Activated T-helper 2 cell treated with anti-CD3 and anti-CD28 coated beads, Interferon-gamma antibody, Interleukin-2, Interleukin-4, amounts not matched to agents 10 μg/mL and 5 μg/mL and 100 μg/mL, durations not matched to agents 14 hours and 24 hours and 36 hours (primary cell): ENCODE results near the gene ASS1. TPM values are rescaled to one million over a fixed set of nuclear protein-coding genes. Genes with fewer than 3 reads are reported as not detected.
"Not testable (repeated sequence)": the region's sequence is repeated elsewhere in the genome, so short reads cannot be mapped to it uniquely, and the experiment has no call there.

ENCODE experiments used
- DNase-seq: peaks from one replicate; pipeline ENCODE4 v3.0.0; 2021; ENCODE audit warnings: low spot score
- H3K27ac Mint-ChIP-seq: one replicate; pipeline ENCODE4 v1.8.0; 2021; ENCODE audit warnings: mixed read lengths
- H3K27me3 Mint-ChIP-seq: one replicate; pipeline ENCODE4 v1.8.0; 2021; ENCODE audit warnings: low read depth, mixed read lengths
- H3K36me3 Mint-ChIP-seq: one replicate; pipeline ENCODE4 v1.8.0; 2021; ENCODE audit warnings: low read depth, mixed read lengths
- H3K4me1 Mint-ChIP-seq: one replicate; pipeline ENCODE4 v1.8.0; 2021; ENCODE audit warnings: low read depth, mixed read lengths
- H3K4me3 Mint-ChIP-seq: one replicate; pipeline ENCODE4 v1.8.0; 2021; ENCODE audit warnings: low read depth, mild to moderate bottlenecking, moderate library complexity, mixed read lengths
- H3K9me3 Mint-ChIP-seq: one replicate; pipeline ENCODE4 v1.8.0; 2021; ENCODE audit warnings: mixed read lengths
- intact Hi-C: fragments of 100-400 bp; cut with micrococcal nuclease; formaldehyde crosslinking; loops from one replicate; pipeline ENCODE4 v1.15.1; 2023
- total RNA-seq: library from RNA; stranded (reverse); gene quantifications from 2 replicates; pipeline ENCODE4 v1.2.3, GENCODE V29; 2022

The ASS1 gene
- total RNA-seq, 1 donor from 2014 or later: 3.2 TPM

DNA sequence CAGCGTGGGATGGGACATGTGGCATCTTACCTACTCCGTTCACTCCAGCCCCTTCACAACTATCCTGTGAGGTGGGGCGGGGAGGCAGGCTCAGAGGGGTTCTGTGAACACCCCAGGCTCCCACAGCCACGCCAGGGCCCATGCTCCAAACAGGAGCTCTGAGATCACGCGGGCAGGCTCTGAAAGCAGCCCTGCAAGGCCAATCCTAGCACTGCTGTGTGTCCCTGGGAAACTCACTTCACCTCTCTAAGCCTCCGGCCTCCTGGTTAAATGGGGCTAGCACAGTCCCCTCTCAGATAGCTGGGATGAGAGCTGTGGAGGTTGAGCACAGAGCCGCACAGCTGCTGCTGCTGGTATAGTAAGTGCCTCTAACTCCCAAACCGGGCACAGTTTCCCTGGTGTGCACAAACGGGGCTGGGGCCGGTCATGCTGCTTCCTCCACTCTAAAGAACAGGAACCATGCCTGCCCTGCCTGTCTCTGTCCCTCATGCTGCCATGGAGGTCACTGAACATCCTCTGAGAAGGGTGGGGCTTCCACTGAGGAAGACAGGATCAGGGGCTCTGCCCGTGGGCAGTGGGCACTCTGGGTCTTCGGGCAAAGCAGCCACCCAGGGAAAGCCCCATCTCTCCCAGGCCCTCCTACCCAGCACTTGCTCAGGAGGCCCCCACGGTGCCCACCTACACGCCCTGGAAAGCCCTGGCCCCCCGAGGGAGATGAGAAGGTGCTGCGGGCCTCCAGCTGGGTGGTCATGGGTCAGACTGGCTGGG lies 13.0 kb upstream of the ASS1 start:
- Mint-ChIP-seq H3K4me3 (no peak overlapping the region), H3K27ac (no peak overlapping the region), H3K4me1 (no peaks in the 10 kb centered on the region), H3K36me3 (no peaks in the 10 kb centered on the region), H3K27me3 (peaks cover 30% of the 10 kb centered on the region), H3K9me3 (no peaks in the 10 kb centered on the region)
- DNase-seq: no peak
- intact Hi-C loops: no loop called here

DNA sequence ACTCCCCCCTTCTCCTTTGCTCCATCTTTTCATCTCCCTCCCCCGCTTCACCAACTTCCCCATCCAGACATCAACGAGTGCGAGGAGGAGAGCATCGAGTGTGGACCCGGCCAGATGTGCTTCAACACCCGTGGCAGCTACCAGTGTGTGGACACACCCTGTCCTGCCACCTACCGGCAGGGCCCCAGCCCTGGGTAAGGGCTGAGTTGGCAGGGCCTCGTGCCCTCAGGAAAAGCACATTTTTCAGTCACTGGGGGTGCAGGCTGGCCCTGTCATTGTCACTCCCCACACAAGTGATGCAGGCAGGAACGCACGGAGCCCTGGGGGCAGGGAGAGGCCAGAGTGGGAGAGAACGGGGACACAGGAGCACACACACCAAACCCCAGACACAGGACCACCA lies 12.4 kb upstream of the ASS1 start:
- no peak overlapping the region for H3K4me3 Mint-ChIP-seq

GRCh38 chr9:130432796-130433167 lies 12.0 kb upstream of the ASS1 start:
- no peak overlapping the region for H3K4me3 Mint-ChIP-seq

More for the DNA sequence above, 12.4 kb upstream of the ASS1 start:
- Mint-ChIP-seq H3K4me1 (no peaks in the 10 kb centered on the region), H3K27ac (no peak overlapping the region), H3K9me3 (no peaks in the 10 kb centered on the region), H3K36me3 (no peaks in the 10 kb centered on the region), H3K27me3 (peaks cover 32% of the 10 kb centered on the region)
- no peak for DNase-seq
- intact Hi-C loops: no loop called here

DNA sequence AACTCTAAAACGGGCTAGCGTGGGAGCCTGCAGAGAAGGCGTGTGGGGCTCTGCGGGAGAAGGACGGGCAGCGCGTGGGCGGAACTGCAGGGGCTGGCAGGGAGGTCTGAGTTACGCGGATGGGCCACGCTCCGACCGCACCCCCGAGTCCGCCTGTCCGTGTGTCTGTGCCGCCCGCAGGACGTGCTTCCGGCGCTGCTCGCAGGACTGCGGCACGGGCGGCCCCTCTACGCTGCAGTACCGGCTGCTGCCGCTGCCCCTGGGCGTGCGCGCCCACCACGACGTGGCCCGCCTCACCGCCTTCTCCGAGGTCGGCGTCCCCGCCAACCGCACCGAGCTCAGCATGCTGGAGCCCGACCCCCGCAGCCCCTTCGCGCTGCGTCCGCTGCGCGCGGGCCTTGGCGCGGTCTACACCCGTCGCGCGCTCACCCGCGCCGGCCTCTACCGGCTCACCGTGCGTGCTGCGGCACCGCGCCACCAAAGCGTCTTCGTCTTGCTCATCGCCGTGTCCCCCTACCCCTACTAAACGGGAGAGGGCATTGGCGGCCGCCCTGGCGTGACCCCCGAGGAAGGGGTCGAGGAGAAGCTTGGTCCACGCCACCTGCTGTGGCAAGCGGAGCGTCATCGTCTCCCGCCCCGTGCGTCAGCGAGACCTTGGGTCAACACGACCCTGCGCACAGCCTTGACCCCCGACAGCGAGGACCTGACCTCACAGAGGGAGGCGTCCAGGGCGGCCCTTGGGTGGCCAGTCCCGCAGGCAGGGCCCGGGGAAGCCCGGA lies 11.4 kb upstream of the ASS1 start:
- Mint-ChIP-seq H3K36me3 (no peaks in the 10 kb centered on the region), H3K27me3 (peaks cover 32% of the 10 kb centered on the region), H3K9me3 (no peaks in the 10 kb centered on the region), H3K4me1 (no peaks in the 10 kb centered on the region), H3K4me3 (no peak overlapping the region), H3K27ac (no peak overlapping the region)
- intact Hi-C loops: no loop called here
- DNase-seq: peak; percentile 17

More at GRCh38 chr9:130432796-130433167, 12.0 kb upstream of the ASS1 start:
- Mint-ChIP-seq H3K9me3 (no peaks in the 10 kb centered on the region), H3K36me3 (no peaks in the 10 kb centered on the region), H3K4me1 (no peaks in the 10 kb centered on the region), H3K27ac (no peak overlapping the region), H3K27me3 (peaks cover 32% of the 10 kb centered on the region)
- DNase-seq: no peak
- intact Hi-C loops: no loop called here

DNA sequence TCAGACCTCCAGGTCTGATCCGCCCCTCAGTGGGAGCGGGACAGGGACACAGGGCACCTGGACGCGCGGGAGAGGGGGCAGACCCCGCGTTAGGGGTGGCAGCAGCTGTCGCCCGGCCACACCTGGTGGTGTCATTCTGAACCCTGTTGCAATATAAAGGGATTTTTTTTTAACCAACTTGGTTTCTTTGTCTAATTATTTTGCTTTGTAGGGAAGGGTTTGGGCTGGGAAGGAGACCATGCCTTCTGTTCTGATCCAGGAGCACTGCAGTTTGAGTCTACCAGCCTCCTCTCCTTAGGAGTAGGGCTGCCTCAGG lies 10.9 kb upstream of the ASS1 start:
- H3K4me1 Mint-ChIP-seq: no peaks in the 10 kb centered on the region
- H3K27ac Mint-ChIP-seq: no peak overlapping the region
- H3K27me3 Mint-ChIP-seq: peaks cover 32% of the 10 kb centered on the region
- no peaks in the 10 kb centered on the region for H3K36me3 Mint-ChIP-seq
- intact Hi-C loops: no loop called here
- H3K9me3 Mint-ChIP-seq: no peaks in the 10 kb centered on the region
- DNase-seq: no peak
- no peak overlapping the region for H3K4me3 Mint-ChIP-seq

- H3K4me3 Mint-ChIP-seq, H3K27ac Mint-ChIP-seq, H3K9me3 Mint-ChIP-seq, H3K36me3 Mint-ChIP-seq, intact Hi-C loops, H3K4me1 Mint-ChIP-seq, DNase-seq: not testable (repeated sequence)
- peaks cover 34% of the 10 kb centered on the region for H3K27me3 Mint-ChIP-seq
These were observed 10.1 kb upstream of the ASS1 start for GRCh38 chr9:130434656-130435055.

DNA sequence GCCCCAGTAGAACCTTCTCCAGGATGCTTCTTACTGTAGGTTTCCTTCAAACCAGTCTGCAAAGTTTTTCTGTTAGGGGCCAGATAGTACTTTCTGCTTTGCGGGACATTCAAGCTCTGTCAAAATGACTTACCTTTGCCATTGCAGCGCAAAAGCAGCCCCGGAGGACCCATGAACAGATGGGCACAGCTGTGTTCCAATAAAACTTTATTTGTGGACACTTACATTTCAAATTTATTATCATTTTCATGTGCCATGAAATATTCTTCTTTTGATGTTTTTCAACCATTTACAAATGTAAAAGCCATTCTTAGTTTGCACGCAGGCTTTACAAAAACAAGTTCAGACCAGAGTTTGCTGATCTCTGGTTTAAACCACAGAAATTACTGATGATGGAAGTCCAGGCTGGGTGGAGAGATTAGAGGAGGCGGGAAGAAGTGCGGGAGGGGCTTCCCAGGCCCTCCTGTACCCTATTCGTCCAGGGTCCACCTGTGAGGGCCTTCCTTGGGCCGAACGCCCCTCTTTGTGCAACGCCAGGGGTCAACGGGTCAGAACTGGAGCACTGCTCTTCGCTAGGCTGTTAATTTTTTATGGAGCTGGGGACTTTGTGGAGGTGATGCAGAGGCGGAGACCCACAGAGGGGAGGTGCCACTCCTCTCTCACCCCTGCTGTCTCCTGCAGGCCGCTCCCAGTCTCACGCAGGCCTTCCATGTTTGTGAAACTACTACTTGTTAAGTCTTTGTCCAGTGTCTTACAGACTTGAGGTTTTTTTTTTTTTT lies 7.6 kb upstream of the ASS1 start:
- Mint-ChIP-seq H3K36me3 (no peaks in the 10 kb centered on the region), H3K27me3 (peaks cover 33% of the 10 kb centered on the region), H3K9me3 (peaks cover 14% of the 10 kb centered on the region), H3K4me1 (no peaks in the 10 kb centered on the region), H3K4me3 (no peak overlapping the region), H3K27ac (no peak overlapping the region)
- intact Hi-C loops: no loop called here
- no peak for DNase-seq

- Mint-ChIP-seq H3K27ac (no peak overlapping the region), H3K36me3 (no peaks in the 10 kb centered on the region), H3K9me3 (peaks cover 15% of the 10 kb centered on the region), H3K4me3 (no peak overlapping the region), H3K27me3 (peaks cover 26% of the 10 kb centered on the region), H3K4me1 (no peaks in the 10 kb centered on the region)
- DNase-seq: no peak
- intact Hi-C loops: no loop called here
These were observed 6.3 kb upstream of the ASS1 start for GRCh38 chr9:130438382-130438981.

DNA sequence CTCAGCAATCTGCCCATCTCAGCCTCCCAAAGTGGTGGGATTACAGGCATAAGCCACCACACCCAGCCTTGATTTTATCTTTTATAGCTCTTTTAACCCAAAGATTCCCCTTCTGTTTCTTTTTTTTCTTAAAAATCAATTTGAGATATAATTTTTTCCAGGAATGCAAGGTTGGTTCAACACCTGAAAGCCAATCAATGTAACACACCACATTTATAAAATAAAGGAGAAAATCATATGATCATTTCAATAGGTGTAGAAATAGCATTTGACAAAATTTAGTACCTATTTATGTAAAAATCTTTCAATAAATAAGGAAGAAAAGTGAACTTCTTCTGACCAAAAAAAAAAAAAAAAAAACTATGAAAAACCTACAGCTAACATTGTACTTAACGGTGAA lies 3.7 kb upstream of the ASS1 start:
- H3K4me3 Mint-ChIP-seq: no peak overlapping the region
- intact Hi-C loops: no loop called here
- H3K27me3 Mint-ChIP-seq: peaks cover 18% of the 10 kb centered on the region
- peaks cover 15% of the 10 kb centered on the region for H3K9me3 Mint-ChIP-seq
- no peak for DNase-seq
- no peak overlapping the region for H3K27ac Mint-ChIP-seq
- H3K4me1 Mint-ChIP-seq: no peaks in the 10 kb centered on the region
- H3K36me3 Mint-ChIP-seq: no peaks in the 10 kb centered on the region

- Mint-ChIP-seq H3K4me1 (peaks cover 3% of the 10 kb centered on the region), H3K9me3 (peaks cover 15% of the 10 kb centered on the region), H3K27me3 (peaks cover 12% of the 10 kb centered on the region), H3K36me3 (no peaks in the 10 kb centered on the region), H3K4me3 (no peak overlapping the region), H3K27ac (no peak overlapping the region)
- intact Hi-C loops: no loop called here
- no peak for DNase-seq
These were observed 1.9 kb upstream of the ASS1 start for GRCh38 chr9:130442746-130443455.

DNA sequence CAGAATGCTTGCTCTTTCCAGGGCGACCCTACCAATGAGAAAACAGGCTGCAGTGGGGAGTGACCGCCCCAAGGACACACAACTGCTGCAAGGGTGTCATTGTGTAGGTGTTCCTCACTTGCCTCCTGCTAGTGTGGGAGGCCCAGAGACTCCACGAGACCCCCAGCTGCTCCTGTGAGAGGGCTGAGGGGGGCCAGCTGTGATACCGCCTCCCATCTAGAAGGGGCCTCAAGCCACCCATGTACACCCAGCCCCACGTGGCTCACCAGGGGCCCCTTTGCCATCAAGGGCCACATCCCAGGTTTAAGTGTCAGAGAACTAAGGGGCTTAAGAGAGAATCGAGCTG lies 1.3 kb upstream of the ASS1 start:
- no peaks in the 10 kb centered on the region for H3K36me3 Mint-ChIP-seq
- no peak for DNase-seq
- H3K4me1 Mint-ChIP-seq: peaks cover 7% of the 10 kb centered on the region
- no peak overlapping the region for H3K27ac Mint-ChIP-seq
- peaks cover 12% of the 10 kb centered on the region for H3K27me3 Mint-ChIP-seq
- H3K9me3 Mint-ChIP-seq: peaks cover 15% of the 10 kb centered on the region
- intact Hi-C loops: no loop called here
- H3K4me3 Mint-ChIP-seq: no peak overlapping the region

GRCh38 chr9:130443840-130444492 lies 795 bp upstream of the ASS1 start:
- DNase-seq: no peak
- H3K36me3 Mint-ChIP-seq: no peaks in the 10 kb centered on the region
- H3K4me3 Mint-ChIP-seq: no peak overlapping the region
- peaks cover 15% of the 10 kb centered on the region for H3K9me3 Mint-ChIP-seq
- intact Hi-C loops: no loop called here
- peaks cover 10% of the 10 kb centered on the region for H3K4me1 Mint-ChIP-seq
- H3K27ac Mint-ChIP-seq: no peak overlapping the region
- peaks cover 12% of the 10 kb centered on the region for H3K27me3 Mint-ChIP-seq
